HUES48 (cell line): ENCODE measurements around the gene C4orf33.
"Not testable (repeated sequence)": the region's sequence is repeated elsewhere in the genome, so short reads cannot be mapped to it uniquely, and the experiment has no call there.

Source experiments
- H3K27ac ChIP-seq: one replicate; pipeline ENCODE4 v1.7.0; 2013; ENCODE audit warnings: low read depth, low read length, inconsistent platforms
- H3K27me3 ChIP-seq: 2 replicates; pipeline ENCODE4 v1.6.1; 2013; ENCODE audit warnings: mild to moderate bottlenecking, low read length; ENCODE audit not compliant: control insufficient read depth, insufficient read depth
- H3K36me3 ChIP-seq: 2 replicates; pipeline ENCODE4 v1.6.1; 2013; ENCODE audit warnings: low read length; ENCODE audit not compliant: control insufficient read depth, insufficient read depth
- H3K4me1 ChIP-seq: 2 replicates; pipeline ENCODE4 v1.6.1; 2013; ENCODE audit warnings: mild to moderate bottlenecking, low read length; ENCODE audit not compliant: control insufficient read depth, insufficient read depth
- H3K4me3 ChIP-seq: 2 replicates; pipeline ENCODE4 v1.5.1; 2013; ENCODE audit warnings: mild to moderate bottlenecking, low read depth, low read length
- H3K9ac ChIP-seq: 2 replicates; pipeline ENCODE4 v1.6.1; 2013; ENCODE audit warnings: mild to moderate bottlenecking, low read depth, low read length, moderate library complexity
- H3K9me3 ChIP-seq: 2 replicates; pipeline ENCODE4 v1.6.1; 2013; ENCODE audit warnings: low read length; ENCODE audit not compliant: control insufficient read depth, insufficient read depth

The C4orf33 gene

GRCh38 chr4:129095811-129096454 lies at the start of gene C4orf33:
Gene C4orf33 (plus strand): TSS chr4:129096152. CDS start chr4:129102611, 6,459 bp downstream.
- no peaks in the 10 kb centered on the region for H3K4me1 ChIP-seq
- peak within 1 kb of the TSS; percentile 75 for H3K27ac ChIP-seq
- no peaks in the 10 kb centered on the region for H3K36me3 ChIP-seq
- H3K27me3 ChIP-seq: no peaks in the 10 kb centered on the region
- H3K9ac ChIP-seq: peak within 1 kb of the TSS; percentile 46
- no peaks in the 10 kb centered on the region for H3K9me3 ChIP-seq
- peak within 1 kb of the TSS; percentile 88 for H3K4me3 ChIP-seq

GRCh38 chr4:129059028-129059427 lies 36.9 kb upstream of the C4orf33 start:
- H3K9me3 ChIP-seq: peaks cover 83% of the 10 kb centered on the region
- no peaks in the 10 kb centered on the region for H3K27me3 ChIP-seq
- H3K4me1 ChIP-seq: no peaks in the 10 kb centered on the region
- H3K4me3 ChIP-seq: no peak overlapping the region
- no peak overlapping the region for H3K9ac ChIP-seq
- H3K27ac ChIP-seq: no peak overlapping the region
- H3K36me3 ChIP-seq: peaks cover 7% of the 10 kb centered on the region; the same call in 1 of the 2 replicates

GRCh38 chr4:129062580-129062979 lies 33.4 kb upstream of the C4orf33 start:
- Histone ChIP-seq H3K27me3 (no peaks in the 10 kb centered on the region), H3K4me3 (no peak overlapping the region), H3K36me3 (peaks cover 7% of the 10 kb centered on the region; the same call in 1 of the 2 replicates), H3K4me1 (no peaks in the 10 kb centered on the region), H3K9me3 (peaks cover 59% of the 10 kb centered on the region), H3K9ac (no peak overlapping the region), H3K27ac (no peak overlapping the region)

- H3K9me3 ChIP-seq: peaks cover 50% of the 10 kb centered on the region
- peaks cover 7% of the 10 kb centered on the region; the same call in 1 of the 2 replicates for H3K36me3 ChIP-seq
- no peaks in the 10 kb centered on the region for H3K27me3 ChIP-seq
- H3K4me1 ChIP-seq: no peaks in the 10 kb centered on the region
- no peak overlapping the region for H3K4me3 ChIP-seq
- H3K27ac ChIP-seq: no peak overlapping the region
- no peak overlapping the region for H3K9ac ChIP-seq
Measured at GRCh38 chr4:129063640-129064039, 32.3 kb upstream of the C4orf33 start.

GRCh38 chr4:129064717-129065116 lies 31.2 kb upstream of the C4orf33 start:
- Histone ChIP-seq H3K9ac (no peak overlapping the region), H3K4me1 (no peaks in the 10 kb centered on the region), H3K27ac (no peak overlapping the region), H3K27me3 (no peaks in the 10 kb centered on the region), H3K9me3 (peaks cover 41% of the 10 kb centered on the region), H3K4me3 (no peak overlapping the region), H3K36me3 (peaks cover 7% of the 10 kb centered on the region; the same call in 1 of the 2 replicates)

GRCh38 chr4:129069537-129069936 lies 26.4 kb upstream of the C4orf33 start:
- H3K9me3 ChIP-seq, H3K27me3 ChIP-seq, H3K4me1 ChIP-seq, H3K27ac ChIP-seq, H3K36me3 ChIP-seq, H3K9ac ChIP-seq, H3K4me3 ChIP-seq: not testable (repeated sequence)

GRCh38 chr4:129077326-129077725 lies 18.6 kb upstream of the C4orf33 start:
- no peak overlapping the region for H3K27ac ChIP-seq
- no peak overlapping the region for H3K9ac ChIP-seq
- H3K4me1 ChIP-seq: no peaks in the 10 kb centered on the region
- H3K4me3 ChIP-seq: no peak overlapping the region
- peaks cover 25% of the 10 kb centered on the region for H3K36me3 ChIP-seq
- H3K27me3 ChIP-seq: no peaks in the 10 kb centered on the region
- peaks cover 22% of the 10 kb centered on the region for H3K9me3 ChIP-seq

GRCh38 chr4:129080129-129080528 lies 15.8 kb upstream of the C4orf33 start:
- Histone ChIP-seq H3K27ac (no peak overlapping the region), H3K9me3 (peaks cover 22% of the 10 kb centered on the region), H3K4me3 (no peak overlapping the region), H3K9ac (no peak overlapping the region), H3K4me1 (no peaks in the 10 kb centered on the region), H3K36me3 (peaks cover 23% of the 10 kb centered on the region), H3K27me3 (no peaks in the 10 kb centered on the region)

- H3K9me3 ChIP-seq: peaks cover 25% of the 10 kb centered on the region
- no peak overlapping the region for H3K4me3 ChIP-seq
- H3K27ac ChIP-seq: no peak overlapping the region
- no peaks in the 10 kb centered on the region for H3K4me1 ChIP-seq
- H3K9ac ChIP-seq: no peak overlapping the region
- peaks cover 23% of the 10 kb centered on the region for H3K36me3 ChIP-seq
- no peaks in the 10 kb centered on the region for H3K27me3 ChIP-seq
Measured at GRCh38 chr4:129082302-129082701, 13.7 kb upstream of the C4orf33 start.

GRCh38 chr4:129085472-129085871 lies 10.5 kb upstream of the C4orf33 start:
- no peak overlapping the region for H3K27ac ChIP-seq
- no peak overlapping the region for H3K4me3 ChIP-seq
- H3K9ac ChIP-seq: no peak overlapping the region
- H3K9me3 ChIP-seq: peaks cover 13% of the 10 kb centered on the region
- H3K36me3 ChIP-seq: peaks cover 11% of the 10 kb centered on the region
- no peaks in the 10 kb centered on the region for H3K4me1 ChIP-seq
- H3K27me3 ChIP-seq: no peaks in the 10 kb centered on the region

- H3K4me3 ChIP-seq: no peak overlapping the region
- H3K27ac ChIP-seq: no peak overlapping the region
- no peak overlapping the region for H3K9ac ChIP-seq
- H3K36me3 ChIP-seq: no peaks in the 10 kb centered on the region
- H3K27me3 ChIP-seq: no peaks in the 10 kb centered on the region
- peaks cover 3% of the 10 kb centered on the region; the same call in 1 of the 2 replicates for H3K9me3 ChIP-seq
- no peaks in the 10 kb centered on the region for H3K4me1 ChIP-seq
Measured at GRCh38 chr4:129087516-129087915, 8.4 kb upstream of the C4orf33 start.
